Kidney capillary endothelial cell (primary cell): ENCODE data around the gene HS1BP3.

Experiments
- DNase-seq: peaks from one replicate; pipeline ENCODE4 v3.0.0-alpha.2; 2018; ENCODE audit warnings: low spot score

Gene HS1BP3

GRCh38 chr2:20617081-20617575, 33.8 kb downstream of the HS1BP3 start:
- no peak for DNase-seq

DNA sequence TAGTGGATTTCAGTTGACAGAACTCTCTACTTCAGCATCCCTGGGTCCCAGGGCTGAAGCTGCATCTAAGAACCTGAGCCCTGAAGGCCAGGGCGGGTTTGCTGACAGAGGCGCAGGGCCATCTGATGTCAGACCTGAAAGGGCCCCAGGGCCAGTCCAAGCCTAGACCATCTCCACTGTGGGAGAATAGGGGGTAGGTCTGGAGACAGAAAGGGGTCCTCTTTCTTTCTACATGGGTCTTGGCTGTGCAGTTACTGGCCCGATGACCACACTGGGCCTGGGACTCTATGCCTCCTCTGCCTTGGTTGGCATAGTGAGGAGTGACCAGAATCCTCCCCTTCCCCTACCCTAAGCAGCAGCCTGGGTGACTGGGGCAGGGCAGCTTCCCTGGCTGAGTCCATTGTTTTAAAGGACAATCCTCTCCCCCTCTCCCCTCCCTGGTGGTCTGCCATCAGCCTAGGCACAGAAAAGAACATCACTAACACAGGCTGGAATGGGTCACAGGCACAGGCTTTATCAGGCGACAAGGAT, 34.5 kb downstream of the HS1BP3 start:
- no peak for DNase-seq

GRCh38 chr2:20615466-20616241, 35.2 kb downstream of the HS1BP3 start:
- DNase-seq = no peak

- no peak for DNase-seq
These were observed 35.8 kb downstream of the HS1BP3 start for GRCh38 chr2:20615068-20615465.

DNA sequence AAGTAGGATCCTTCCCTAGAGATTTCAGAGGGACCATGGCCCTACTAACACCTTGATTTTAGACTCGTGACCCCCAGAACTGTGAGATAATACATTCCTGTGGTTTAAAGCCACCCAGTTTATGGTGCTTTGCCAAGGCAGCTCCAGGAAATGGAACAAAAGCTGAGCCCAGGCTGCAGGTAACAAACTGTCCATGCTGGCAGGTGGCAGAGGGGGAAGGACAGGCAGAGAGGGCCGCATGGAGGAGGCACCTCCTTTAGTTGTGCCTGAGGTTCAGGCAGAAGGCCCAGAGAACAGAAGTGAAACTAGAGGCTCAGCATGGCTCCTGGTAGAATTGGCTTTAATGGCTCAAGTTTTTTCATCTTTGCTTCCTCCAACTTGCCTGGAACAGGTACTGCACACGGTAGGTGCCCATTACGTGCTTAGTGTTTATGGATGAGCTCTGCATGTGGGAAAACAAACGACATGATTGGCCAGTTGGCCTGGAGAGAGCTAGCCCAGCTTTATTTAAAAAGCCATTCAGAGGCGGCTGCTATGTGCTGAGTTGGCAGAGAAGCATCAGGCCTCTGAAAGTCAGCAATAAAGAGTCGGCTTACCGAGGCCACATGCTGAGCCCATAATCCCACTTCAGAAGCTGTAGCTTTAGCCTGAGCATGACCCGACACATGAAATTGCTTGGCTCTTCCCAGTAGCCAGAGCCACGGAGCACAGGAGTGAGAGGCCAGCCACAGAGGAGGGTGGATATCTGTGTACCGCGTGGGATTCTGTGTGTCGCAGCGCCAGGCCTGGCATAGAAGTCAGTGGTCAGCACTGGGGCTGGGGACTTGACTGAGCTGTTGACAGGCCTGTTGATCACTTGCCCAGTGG, 36.5 kb downstream of the HS1BP3 start:
- no peak for DNase-seq

DNA sequence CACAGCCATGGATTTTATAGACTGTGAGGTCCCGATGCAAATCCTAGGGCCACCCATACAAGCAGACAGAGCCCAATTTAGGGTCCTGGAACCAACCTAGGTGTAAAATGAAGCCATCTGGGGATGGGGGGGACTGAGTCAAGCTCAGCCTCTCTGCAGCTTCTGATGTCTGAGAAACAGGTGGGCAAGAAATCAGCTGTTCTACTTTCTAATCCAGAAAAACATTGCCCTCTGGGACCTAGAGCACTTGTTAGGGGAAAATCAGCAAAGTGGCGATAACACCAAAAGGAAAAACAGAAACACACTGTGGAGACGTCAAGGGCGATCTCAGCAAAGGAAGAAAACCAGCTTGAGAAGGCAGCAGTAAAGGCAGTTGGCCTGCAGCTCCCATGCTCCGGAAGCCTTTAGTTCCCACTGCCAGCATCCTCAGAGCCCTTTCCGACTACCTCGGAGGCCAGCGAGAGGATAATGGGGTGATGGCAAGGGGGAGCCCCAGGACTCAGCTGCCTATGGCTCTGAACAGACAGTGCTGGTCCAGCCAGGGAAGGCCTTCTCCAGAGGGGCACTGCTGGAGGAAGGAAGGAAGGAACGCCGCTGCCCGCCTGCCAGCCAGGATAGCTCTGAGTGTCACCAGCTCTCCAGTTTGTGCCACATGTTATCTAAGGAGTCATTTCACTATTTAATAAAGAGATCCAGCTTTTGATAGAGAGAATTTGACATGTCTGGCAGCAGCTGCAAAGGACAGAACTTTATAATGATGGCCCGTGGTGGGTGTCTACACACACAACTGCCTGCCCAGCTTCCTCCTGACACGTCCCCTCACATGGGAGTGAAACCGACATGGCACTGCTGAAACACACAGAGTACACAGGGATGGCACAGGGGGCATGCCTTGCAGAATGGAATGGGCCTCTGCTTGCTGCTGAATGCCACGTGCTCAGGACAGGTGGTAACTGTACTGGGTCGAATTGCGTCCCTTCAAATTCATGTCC, 37.7 kb downstream of the HS1BP3 start:
- DNase-seq = no peak

DNA sequence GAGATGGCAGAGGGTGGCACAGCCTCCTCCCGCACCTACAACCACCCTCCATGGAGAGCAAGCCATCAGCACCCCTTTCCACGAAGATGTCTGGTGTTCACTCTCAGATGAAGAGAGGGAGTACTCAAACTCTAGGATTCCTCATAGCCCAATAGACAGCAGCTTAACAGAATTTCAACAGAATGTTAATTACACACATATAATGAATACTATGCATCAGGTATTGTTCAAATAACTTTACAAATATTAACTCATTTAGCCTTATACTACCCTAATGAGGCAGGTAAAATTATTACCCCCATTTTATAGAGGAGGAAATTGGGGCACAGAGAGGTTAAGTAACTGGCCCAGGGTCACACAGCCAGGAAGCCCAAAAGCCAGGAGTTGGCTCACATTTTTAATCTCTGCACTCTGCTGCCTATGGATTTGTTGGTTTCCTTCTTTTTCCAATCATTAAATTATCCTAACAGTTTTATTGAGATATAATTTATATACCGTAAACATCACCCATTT, 39.0 kb downstream of the HS1BP3 start:
- DNase-seq = no peak

DNA sequence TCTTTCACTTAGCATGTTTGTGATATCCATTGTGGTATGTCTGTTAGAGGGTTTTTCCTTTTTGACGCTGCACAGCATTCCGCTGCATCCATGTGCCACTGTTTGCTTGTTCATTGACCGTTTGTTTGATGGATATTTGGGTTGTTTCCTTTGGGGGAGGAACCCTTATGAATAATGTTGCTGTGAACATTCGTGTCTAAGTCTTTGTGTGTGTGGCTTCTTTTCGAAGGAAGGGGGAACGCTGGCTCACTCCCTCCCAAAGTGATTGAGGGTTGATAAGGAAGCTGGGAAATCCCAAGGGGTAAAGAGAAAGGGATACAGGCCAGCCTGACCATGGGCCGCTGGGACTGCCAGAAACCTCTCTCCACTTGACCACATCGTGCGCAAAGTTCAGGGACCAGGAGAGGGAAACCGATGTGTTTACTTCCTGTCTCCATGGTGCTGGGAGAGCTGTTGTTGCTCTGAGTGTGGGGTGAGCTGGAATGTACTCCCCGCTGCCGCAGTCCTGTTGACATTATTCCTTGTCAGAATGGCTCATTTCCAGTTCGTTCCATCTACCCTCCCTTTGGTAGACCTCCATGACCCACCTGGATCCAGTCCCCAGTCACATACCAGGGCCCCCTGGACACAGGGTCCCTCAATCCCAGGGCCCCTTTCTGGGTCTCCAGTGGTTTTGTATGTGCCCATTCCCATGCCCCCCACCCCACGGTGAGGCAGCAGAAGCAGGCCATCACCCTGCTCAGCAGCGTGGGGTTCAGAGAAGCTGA, 39.6 kb downstream of the HS1BP3 start:
- peak; percentile 69 for DNase-seq

GRCh38 chr2:20609995-20610357, 40.9 kb downstream of the HS1BP3 start:
- no peak for DNase-seq

GRCh38 chr2:20609349-20609994, 41.4 kb downstream of the HS1BP3 start:
- DNase-seq = no peak

GRCh38 chr2:20608666-20609348, 42.1 kb downstream of the HS1BP3 start:
- DNase-seq = no peak

- DNase-seq = no peak
These were observed 43.5 kb downstream of the HS1BP3 start for GRCh38 chr2:20607446-20607845.

GRCh38 chr2:20606198-20606597, 44.7 kb downstream of the HS1BP3 start:
- DNase-seq = no peak

DNA sequence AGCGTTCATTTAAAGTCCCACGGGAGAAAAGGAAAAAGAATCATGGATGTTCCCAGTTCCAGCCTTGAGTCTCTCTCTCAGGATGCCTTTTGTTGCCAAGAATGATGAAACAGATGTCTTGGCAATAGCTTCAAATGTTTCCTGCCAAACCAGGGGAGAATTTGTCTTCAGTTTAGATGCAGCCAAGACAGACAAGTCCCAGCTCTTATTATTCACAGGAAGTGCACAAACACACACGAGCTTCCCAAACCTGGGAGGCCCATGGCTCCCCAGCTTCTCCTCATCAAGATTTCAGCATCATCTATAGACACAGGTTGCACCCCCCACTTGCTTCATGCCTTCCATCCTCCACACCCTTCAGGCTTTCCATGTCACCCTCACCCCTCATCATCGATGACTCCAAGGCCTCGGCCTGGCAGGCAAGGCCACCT, 45.9 kb downstream of the HS1BP3 start:
- DNase-seq = no peak

DNA sequence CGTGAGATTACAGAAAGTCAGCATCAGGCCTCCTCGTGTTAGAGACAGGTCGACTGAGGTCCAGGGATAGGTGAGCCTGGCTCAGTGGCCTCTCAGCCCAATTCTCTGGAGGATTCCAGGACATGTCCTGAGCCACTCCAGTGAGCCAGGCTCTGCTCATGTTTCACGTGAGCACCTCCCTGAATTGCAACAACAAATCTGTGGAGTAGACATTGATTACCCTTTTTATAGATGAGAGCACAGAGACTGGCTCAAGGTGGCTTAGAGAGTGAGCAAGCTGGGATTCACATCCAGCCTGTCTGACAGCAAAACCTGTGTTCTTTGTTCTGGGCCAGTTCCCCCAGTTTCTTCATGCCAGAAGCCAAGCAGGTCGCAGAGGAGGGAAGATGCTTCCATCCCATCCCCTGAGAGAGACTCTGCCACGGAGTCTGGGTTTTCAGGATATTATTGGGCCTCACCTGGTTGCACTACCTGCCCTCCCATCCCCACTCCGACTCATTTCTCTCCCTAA, 46.4 kb downstream of the HS1BP3 start:
- no peak for DNase-seq

DNA sequence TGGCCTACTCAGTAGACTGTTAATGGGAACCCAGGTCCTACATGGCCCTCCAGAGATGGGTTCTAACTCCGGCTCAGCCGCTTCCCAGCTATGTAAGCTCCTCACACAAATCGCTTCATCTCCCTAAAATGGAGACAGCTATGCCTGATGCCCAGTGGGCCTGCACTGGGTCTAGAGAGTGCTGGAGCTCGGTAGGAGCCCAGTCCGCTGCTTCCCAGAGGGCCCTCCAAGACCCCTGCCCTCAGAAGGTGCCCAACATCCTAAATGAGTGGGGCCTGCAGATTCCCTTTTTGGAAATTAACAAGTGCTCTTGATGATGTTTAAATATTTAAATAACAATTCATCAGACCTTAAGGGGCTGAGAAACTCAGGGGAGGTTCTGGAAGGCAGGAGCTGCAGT, 47.1 kb downstream of the HS1BP3 start:
- no peak for DNase-seq

DNA sequence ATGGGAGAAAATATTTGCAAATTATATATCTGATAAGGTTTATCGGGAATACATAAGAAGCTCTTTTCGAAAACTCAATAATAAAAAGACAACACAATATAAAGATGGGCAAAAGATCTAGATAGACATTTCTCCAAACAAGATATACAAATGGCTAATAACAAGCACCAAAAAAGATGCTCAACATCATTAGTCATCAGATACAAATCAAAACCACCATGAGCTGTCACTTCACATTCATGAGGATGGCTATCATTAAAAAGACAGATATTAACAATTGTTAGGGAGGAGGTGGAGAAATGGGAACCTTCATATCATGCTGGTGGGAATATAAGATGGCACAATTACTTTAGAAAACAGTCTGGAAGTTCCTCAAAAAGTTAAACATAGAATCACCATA, 48.1 kb downstream of the HS1BP3 start:
- DNase-seq = no peak

GRCh38 chr2:20600756-20601325, 50.1 kb downstream of the HS1BP3 start:
- no peak for DNase-seq

- no peak for DNase-seq
These were observed 50.9 kb downstream of the HS1BP3 start for GRCh38 chr2:20599861-20600461.
